ENCODE data around the gene SPNS3. TPM values are rescaled to one million over a fixed set of nuclear protein-coding genes. Genes with fewer than 3 reads are reported as not detected.

SPNS3 gene
- total and polyA plus RNA-seq, 2 of the 4 experiments (the other 2 are of a cell fraction): 0.18 TPM; not detected in 1

DNA sequence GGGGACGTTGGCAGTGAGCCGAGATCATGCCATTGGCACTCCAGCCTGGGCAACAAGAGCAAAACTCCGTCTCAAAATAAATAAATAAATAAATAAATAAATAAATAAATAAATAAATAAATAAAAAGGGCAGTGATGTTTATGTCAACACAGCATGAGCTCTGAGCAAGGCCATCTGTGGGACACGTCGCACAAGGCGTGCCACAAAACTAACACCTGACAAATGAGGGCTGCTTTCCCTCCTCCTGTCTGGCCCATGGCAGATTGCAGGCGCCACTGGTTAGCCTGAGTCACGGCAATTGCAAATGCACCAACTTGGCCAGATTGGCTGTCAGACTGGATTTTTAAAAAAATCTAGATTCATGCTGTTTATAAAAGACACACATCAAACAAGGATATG lies 25.9 kb upstream of the SPNS3 start:
- intact Hi-C loops (cut with micrococcal nuclease): no loop called here
- CTCF ChIA-PET: interaction anchor here (0.5 kb wide), 1 partner anchor 159 kb away, joined by 3 read pairs; no protein-coding TSS in a partner anchor

More for the DNA sequence above, 25.9 kb upstream of the SPNS3 start:
- H4K5ac ChIP-seq (ENCODE audit: low read depth, low read length): no peak overlapping the region
- no peaks in the 10 kb centered on the region for H3K4me1 ChIP-seq (ENCODE audit: control insufficient read depth, insufficient read depth, low read length)
- no peak overlapping the region for H2BK15ac ChIP-seq (ENCODE audit: low read depth, low read length)
- H4K8ac ChIP-seq (ENCODE audit: low read depth in 2 of 2, low read length in 2 of 2): no peak overlapping the region
- H2BK120ac ChIP-seq (ENCODE audit: low read depth, low read length): no peak overlapping the region
- H3K79me1 ChIP-seq (ENCODE audit: low read depth in 1 of 2, low read length in 2 of 2): no peaks in the 10 kb centered on the region
- no peak overlapping the region for H3K4me2 ChIP-seq (ENCODE audit: low read depth, low read length)
- no peaks in the 10 kb centered on the region for H4K20me1 ChIP-seq (ENCODE audit: insufficient read depth, low read length)
- H3K18ac ChIP-seq (ENCODE audit: low read depth, low read length): no peak overlapping the region
- H3K9me1 ChIP-seq (ENCODE audit: insufficient read depth, low read length): 0 out of 2 replicates have a peak, but pooled peaks cover 4% of the 10 kb centered on the region
- no peak overlapping the region for H2AK5ac ChIP-seq (ENCODE audit: low read depth, low read length)
- BruUV-seq (replicated peaks): no TSS peak
- no peaks in the 10 kb centered on the region for H3K36me3 ChIP-seq (ENCODE audit: control insufficient read depth, insufficient read depth, low read length)
- no peak overlapping the region for H3K27ac ChIP-seq (ENCODE audit: insufficient read depth, low read length)
- no peak overlapping the region for H2BK5ac ChIP-seq (ENCODE audit: low read depth, low read length, poor library complexity, severe bottlenecking)
- no peak for DNase-seq
- H2AFZ ChIP-seq (replicated peaks; ENCODE audit: low read length, poor library complexity): no peak overlapping the region
- no peak overlapping the region for H2AK9ac ChIP-seq (replicated peaks; ENCODE audit: low read depth, low read length, poor library complexity)
- H3K23ac ChIP-seq (ENCODE audit: low read depth, low read length): no peak overlapping the region
- H3K9ac ChIP-seq (ENCODE audit: low read depth, low read length): no peak overlapping the region
- TF ChIP-seq RFX5 (IDR thresholded peaks at IDR 0.05; ENCODE audit: low read depth, low read length) (no peak), USF2 (IDR thresholded peaks at IDR 0.05; ENCODE audit: low read depth, low read length) (no peak), CEBPB (IDR thresholded peaks at IDR 0.05; ENCODE audit: low read depth, low read length) (no peak), RAD21 (IDR thresholded peaks at IDR 0.05; ENCODE audit: low read length) (no peak), MXI1 (IDR thresholded peaks at IDR 0.05; ENCODE audit: borderline replicate concordance, low read depth, low read length) (no peak), MAZ (IDR thresholded peaks at IDR 0.05; ENCODE audit: borderline replicate concordance, low read depth, low read length) (no peak), POLR2A (IDR thresholded peaks at IDR 0.05; ENCODE audit: low read depth, low read length) (no peak), NFE2L2 (IDR thresholded peaks at IDR 0.05; ENCODE audit: low read depth, low read length) (no peak), CTCF (conservative IDR thresholded peaks at IDR 0.05; ENCODE audit: low read depth, low read length) (no peak), BHLHE40 (IDR thresholded peaks at IDR 0.05; ENCODE audit: low read depth, low read length) (no peak), FOS (IDR thresholded peaks at IDR 0.05; ENCODE audit: low read depth, low read length) (no peak), MAFK (IDR thresholded peaks at IDR 0.05; ENCODE audit: low read depth, low read length) (no peak), SMC3 (IDR thresholded peaks at IDR 0.05; ENCODE audit: low read depth, low read length) (no peak)
- WGBS, 2 experiments (ENCODE audit: extremely low coverage in 2 of 2, insufficient read length in 1 of 2): no CpG with 5 or more reads among the region's 8 CpGs
- ATAC-seq (ENCODE audit: low read depth): no peak
- no peak overlapping the region for H3K56ac ChIP-seq (ENCODE audit: extremely low read depth, insufficient read depth, low read length)
- no peak overlapping the region for H3K4me3 ChIP-seq (ENCODE audit: insufficient read depth, low read depth, low read length)
- in situ Hi-C loops (cut with MboI; ENCODE audit: low sequenced_read_pairs) (no loop called here), dilution Hi-C loops (cut with HindIII; ENCODE audit: low sequenced_read_pairs, unreplicated experiment) (no loop called here)
- H3K14ac ChIP-seq (replicated peaks; ENCODE audit: low read depth, low read length): no peak overlapping the region
- POLR2A ChIA-PET (ENCODE audit: unreplicated experiment): no interaction called here
- H3K27me3 ChIP-seq (ENCODE audit: control insufficient read depth, insufficient read depth, low read length): no peaks in the 10 kb centered on the region
- H3K4ac ChIP-seq (ENCODE audit: low read depth, low read length): no peak overlapping the region
- no peak overlapping the region for H2BK20ac ChIP-seq (ENCODE audit: low read depth, low read length)
- H3K9me3 ChIP-seq (ENCODE audit: control insufficient read depth, insufficient read depth, low read length): no peaks in the 10 kb centered on the region
- no peak overlapping the region for H4K91ac ChIP-seq (ENCODE audit: insufficient read depth, low read depth, low read length)

All from IMR-90 (cell line).